ENCODE results near the gene TENM4.

TENM4 gene

DNA sequence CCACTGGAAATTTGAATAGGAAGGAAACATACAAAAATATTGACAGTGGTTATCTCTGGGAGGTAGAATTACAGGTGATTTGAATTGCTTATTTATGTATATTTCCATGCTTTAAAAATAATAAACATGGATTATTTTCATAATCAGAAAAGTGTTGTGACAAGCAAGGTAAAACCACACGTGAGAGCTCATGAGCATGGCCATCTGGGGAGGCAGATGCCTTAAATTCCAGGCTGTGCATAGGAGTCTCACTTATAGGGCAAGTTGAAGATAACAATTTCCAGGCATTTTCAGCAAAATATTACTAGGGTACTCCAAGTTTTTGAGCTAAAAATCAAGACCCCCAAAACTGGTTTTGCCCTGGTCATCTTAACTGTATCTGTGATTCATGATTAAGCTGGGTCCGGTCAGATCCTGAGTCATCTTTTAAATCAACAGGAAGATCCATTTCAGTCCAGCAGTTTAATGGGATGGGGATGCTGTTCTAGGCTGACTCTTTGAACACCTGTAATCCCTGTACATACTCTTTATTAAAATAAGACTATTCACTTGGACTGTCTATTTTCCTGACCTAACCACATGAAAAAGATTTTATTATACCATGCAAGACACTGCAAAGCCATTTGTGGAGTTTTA lies 750.4 kb downstream of the TENM4 start (continued):
- TF ChIP-seq SCRT2 (tag by site-specific recombination; IDR thresholded peaks at IDR 0.05) (no peak), ZNF24 (tag by site-specific recombination; IDR thresholded peaks at IDR 0.05) (no peak), ZNF777 (tag by site-specific recombination; IDR thresholded peaks at IDR 0.05; ENCODE audit: borderline replicate concordance) (no peak), GLI2 (tag by site-specific recombination; IDR thresholded peaks at IDR 0.05; ENCODE audit: borderline replicate concordance, low read depth) (no peak), ZSCAN23 (tag by site-specific recombination; IDR thresholded peaks at IDR 0.05) (no peak), ZFP37 (tag by site-specific recombination; IDR thresholded peaks at IDR 0.05) (no peak)
- TF ChIP-seq, protein P1, sequence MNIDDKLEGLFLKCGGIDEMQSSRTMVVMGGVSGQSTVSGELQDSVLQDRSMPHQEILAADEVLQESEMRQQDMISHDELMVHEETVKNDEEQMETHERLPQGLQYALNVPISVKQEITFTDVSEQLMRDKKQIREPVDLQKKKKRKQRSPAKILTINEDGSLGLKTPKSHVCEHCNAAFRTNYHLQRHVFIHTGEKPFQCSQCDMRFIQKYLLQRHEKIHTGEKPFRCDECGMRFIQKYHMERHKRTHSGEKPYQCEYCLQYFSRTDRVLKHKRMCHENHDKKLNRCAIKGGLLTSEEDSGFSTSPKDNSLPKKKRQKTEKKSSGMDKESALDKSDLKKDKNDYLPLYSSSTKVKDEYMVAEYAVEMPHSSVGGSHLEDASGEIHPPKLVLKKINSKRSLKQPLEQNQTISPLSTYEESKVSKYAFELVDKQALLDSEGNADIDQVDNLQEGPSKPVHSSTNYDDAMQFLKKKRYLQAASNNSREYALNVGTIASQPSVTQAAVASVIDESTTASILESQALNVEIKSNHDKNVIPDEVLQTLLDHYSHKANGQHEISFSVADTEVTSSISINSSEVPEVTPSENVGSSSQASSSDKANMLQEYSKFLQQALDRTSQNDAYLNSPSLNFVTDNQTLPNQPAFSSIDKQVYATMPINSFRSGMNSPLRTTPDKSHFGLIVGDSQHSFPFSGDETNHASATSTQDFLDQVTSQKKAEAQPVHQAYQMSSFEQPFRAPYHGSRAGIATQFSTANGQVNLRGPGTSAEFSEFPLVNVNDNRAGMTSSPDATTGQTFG (tag by site-specific recombination; IDR thresholded peaks at IDR 0.05; ENCODE audit: borderline replicate concordance), result no peak
- TF ChIP-seq, protein P2, sequence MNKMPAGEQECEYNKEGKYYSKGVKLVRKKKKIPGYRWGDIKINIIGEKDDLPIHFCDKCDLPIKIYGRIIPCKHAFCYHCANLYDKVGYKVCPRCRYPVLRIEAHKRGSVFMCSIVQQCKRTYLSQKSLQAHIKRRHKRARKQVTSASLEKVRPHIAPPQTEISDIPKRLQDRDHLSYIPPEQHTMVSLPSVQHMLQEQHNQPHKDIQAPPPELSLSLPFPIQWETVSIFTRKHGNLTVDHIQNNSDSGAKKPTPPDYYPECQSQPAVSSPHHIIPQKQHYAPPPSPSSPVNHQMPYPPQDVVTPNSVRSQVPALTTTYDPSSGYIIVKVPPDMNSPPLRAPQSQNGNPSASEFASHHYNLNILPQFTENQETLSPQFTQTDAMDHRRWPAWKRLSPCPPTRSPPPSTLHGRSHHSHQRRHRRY (tag by site-specific recombination; IDR thresholded peaks at IDR 0.05), result no peak
- TF ChIP-seq, protein P3, sequence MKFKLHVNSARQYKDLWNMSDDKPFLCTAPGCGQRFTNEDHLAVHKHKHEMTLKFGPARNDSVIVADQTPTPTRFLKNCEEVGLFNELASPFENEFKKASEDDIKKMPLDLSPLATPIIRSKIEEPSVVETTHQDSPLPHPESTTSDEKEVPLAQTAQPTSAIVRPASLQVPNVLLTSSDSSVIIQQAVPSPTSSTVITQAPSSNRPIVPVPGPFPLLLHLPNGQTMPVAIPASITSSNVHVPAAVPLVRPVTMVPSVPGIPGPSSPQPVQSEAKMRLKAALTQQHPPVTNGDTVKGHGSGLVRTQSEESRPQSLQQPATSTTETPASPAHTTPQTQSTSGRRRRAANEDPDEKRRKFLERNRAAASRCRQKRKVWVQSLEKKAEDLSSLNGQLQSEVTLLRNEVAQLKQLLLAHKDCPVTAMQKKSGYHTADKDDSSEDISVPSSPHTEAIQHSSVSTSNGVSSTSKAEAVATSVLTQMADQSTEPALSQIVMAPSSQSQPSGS (tag by site-specific recombination; IDR thresholded peaks at IDR 0.05; ENCODE audit: low read depth), result no peak

DNA sequence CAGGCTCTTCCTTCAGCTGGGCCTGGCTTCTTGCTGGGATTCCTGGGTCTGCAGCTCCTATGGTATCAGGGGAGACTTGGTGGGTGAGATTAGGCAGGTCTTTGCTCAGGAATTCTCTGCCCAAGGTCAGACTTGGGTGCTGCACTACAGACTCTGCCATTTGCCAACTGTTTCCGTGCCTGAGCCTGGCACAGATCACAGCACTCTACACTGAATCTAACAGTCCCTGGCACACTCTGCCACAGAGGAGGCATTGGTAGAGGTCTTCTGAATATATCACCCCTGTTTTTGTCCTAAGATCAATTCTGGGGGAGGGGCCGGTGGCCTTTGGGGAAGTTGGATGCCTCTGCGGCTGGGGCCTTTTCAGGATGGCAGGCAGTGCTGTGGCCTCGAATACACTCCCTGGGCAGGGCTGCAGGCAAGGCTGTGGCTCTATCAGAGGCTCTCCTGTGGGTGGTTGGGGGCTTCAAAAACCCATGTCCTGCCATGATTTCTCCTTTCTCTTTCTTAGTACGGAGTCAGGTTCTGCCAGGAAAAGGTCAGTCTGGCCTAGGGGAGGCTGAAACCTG lies 751.2 kb downstream of the TENM4 start:
- POLR2A ChIA-PET, result no interaction called here
- CTCF ChIA-PET, result interaction anchor here (4.5 kb wide), 1 partner anchor 44 kb away, joined by 17 read pairs; no protein-coding TSS in a partner anchor
- H3K27ac ChIP-seq (ENCODE audit: extremely low read depth, low read depth, low read length), result no peak overlapping the region
- H3K36me3 ChIP-seq (ENCODE audit: control insufficient read depth in 2 of 2, insufficient read depth in 1 of 2, low read length in 2 of 2), result no peaks in the 10 kb centered on the region
- no peak for TF ChIP-seq ZNF302 (tag by site-specific recombination; IDR thresholded peaks at IDR 0.05; ENCODE audit: low read depth)
- TF ChIP-seq, protein P4, sequence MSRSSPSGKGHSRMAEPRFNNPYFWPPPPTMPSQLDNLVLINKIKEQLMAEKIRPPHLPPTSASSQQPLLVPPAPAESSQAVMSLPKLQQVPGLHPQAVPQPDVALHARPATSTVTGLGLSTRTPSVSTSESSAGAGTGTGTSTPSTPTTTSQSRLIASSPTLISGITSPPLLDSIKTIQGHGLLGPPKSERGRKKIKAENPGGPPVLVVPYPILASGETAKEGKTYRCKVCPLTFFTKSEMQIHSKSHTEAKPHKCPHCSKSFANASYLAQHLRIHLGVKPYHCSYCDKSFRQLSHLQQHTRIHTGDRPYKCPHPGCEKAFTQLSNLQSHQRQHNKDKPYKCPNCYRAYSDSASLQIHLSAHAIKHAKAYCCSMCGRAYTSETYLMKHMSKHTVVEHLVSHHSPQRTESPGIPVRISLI (tag by site-specific recombination; IDR thresholded peaks at IDR 0.05), result no peak
- no peak for TF ChIP-seq ZNF155 (tag by site-specific recombination; IDR thresholded peaks at IDR 0.05)
- TF ChIP-seq ZNF184 (tag by site-specific recombination; IDR thresholded peaks at IDR 0.05), result no peak
- no peak overlapping the region for H3K4me3 ChIP-seq (ENCODE audit: low read depth, low read length)
- no peaks in the 10 kb centered on the region for H3K4me1 ChIP-seq (ENCODE audit: control insufficient read depth, insufficient read depth, low read length)
- H3K9me3 ChIP-seq (ENCODE audit: control insufficient read depth, insufficient read depth, low read depth, low read length), result no peaks in the 10 kb centered on the region

DNA sequence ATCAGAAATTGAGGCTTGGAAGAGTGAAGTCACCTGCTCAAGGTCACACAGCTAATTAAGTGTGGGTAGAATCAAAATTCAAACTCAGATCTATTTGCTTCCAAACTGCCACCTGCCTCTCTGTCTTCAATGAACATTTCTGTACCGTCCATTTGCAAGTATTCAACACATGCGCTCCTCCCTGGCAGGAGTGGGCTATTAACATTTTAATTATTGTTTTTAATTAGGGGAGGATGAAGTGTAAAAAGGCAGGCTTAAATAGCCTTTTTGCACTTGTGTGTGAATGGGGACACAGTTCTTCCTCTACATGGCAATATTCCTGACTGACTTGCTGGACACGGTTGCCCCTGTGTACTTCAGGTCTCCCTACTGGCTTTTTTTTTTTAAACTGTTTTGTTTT lies 751.7 kb downstream of the TENM4 start:
- ChIA-PET CTCF (interaction anchor here (4.5 kb wide), 1 partner anchor 43 kb away, joined by 17 read pairs; no protein-coding TSS in a partner anchor), POLR2A (no interaction called here)
- Histone ChIP-seq H3K4me3 (ENCODE audit: low read depth, low read length) (no peak overlapping the region), H3K9me3 (ENCODE audit: control insufficient read depth, insufficient read depth, low read depth, low read length) (no peaks in the 10 kb centered on the region), H3K27ac (ENCODE audit: extremely low read depth, low read depth, low read length) (no peak overlapping the region), H3K4me1 (ENCODE audit: control insufficient read depth, insufficient read depth, low read length) (no peaks in the 10 kb centered on the region), H3K36me3 (ENCODE audit: control insufficient read depth in 2 of 2, insufficient read depth in 1 of 2, low read length in 2 of 2) (no peaks in the 10 kb centered on the region)
- TF ChIP-seq ZNF776 (tag by site-specific recombination; IDR thresholded peaks at IDR 0.05; ENCODE audit: borderline replicate concordance) (no peak), ZNF169 (tag by site-specific recombination; IDR thresholded peaks at IDR 0.05) (no peak), ZNF624 (tag by site-specific recombination; IDR thresholded peaks at IDR 0.05) (no peak), ZNF174 (tag by site-specific recombination; IDR thresholded peaks at IDR 0.05) (no peak), ZNF175 (tag by site-specific recombination; IDR thresholded peaks at IDR 0.05) (no peak), MZF1 (tag by site-specific recombination; IDR thresholded peaks at IDR 0.05; ENCODE audit: borderline replicate concordance) (no peak)
- TF ChIP-seq, protein P5, sequence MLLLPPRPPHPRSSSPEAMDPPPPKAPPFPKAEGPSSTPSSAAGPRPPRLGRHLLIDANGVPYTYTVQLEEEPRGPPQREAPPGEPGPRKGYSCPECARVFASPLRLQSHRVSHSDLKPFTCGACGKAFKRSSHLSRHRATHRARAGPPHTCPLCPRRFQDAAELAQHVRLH (tag by site-specific recombination; IDR thresholded peaks at IDR 0.05), result no peak
